ENCODE results near the gene HSPB8.

Gene HSPB8, protein sequence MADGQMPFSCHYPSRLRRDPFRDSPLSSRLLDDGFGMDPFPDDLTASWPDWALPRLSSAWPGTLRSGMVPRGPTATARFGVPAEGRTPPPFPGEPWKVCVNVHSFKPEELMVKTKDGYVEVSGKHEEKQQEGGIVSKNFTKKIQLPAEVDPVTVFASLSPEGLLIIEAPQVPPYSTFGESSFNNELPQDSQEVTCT

GRCh38 chr12:119178544-119179334 is at the start of gene HSPB8:
TSS of gene HSPB8 (plus strand) at chr12:119178931. CDS start at chr12:119179313, 382 bp downstream.
- DNase-seq = no peak

DNA sequence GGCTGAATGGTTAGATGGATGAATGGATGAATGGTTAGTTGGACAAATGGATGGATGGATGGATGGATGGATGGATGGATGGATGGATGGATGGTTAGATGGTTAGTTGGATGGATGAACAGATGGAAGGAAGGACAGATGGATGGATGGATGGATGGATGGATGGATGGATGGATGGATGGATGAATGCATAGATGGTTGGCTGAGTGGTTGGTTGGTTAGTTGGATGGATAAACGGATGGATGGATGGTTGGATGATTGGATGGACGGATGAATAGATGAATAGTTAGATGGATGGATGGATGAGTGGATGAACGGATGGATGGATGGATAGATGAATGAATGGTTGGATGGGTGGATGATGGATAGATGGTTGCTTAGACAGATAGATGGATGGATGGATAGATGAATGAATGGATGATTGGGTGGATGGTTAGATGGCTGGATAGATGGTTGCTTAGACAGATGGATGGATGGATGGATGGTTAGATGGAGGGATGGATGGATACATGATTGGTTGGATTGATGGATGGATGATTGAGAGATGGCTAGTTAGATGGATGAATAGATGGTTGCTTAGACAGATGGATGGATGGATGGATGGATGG is 48.8 kb upstream of the HSPB8 start:
- DNase-seq = no peak

DNA sequence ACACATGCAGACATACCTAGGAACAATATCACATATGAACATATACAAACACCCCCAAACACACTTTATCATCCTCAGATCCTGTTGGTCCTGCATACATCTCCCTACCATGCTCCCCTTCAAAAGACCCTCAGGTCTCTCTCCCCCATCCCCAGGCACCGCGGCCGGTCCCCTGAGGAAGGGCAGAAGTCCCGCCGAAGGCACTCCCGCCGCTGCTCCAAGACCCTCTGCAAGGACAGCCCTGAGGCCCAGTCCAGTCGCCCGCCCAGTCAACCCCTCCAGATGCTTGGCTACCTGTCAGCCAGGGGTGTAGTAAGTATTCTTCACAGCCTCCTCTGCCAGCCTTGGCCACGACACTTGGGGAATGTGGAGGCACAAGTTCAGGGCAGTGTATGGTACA is 48.2 kb upstream of the HSPB8 start:
- DNase-seq = no peak

DNA sequence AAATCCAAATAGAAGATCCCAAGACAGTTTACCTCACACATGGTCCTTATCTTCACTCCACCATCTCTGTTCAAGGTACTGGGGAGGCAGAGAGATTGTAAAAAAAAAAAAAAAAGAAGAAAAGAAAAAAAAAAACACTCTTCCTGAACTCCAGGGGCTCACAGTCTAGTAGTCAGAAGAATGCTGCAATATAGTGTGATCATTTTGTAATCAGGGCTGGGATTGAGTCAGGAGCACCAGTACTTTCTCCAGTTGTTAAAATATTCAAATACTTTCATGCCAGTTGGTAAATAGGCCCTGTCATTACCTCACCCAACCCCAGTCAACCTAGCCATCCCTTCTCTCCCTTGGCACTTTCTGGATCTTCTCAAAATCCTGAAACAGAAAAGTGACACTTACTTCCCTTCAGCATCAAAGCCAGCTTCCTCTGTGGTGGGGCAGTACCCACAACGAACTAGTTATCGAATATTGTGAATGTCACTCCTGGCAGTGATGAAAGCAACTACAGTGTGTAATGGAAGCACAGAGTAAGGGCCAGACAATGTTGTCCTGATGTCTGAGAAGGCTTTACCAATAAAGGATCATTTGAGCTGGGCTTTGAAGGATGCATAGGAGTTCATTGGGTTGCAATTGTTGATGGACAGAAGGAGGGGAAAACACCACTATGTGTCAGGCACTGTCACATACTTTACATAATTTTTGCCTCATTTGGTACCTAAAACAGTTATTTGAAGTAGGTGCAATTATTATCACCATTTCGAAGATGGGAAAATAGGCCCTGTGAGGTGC is 44.3 kb upstream of the HSPB8 start:
- DNase-seq = no peak

GRCh38 chr12:119136811-119137410 is 41.8 kb upstream of the HSPB8 start:
- no peak for DNase-seq

- DNase-seq = no peak
Measured at GRCh38 chr12:119139448-119139847, 39.3 kb upstream of the HSPB8 start.

GRCh38 chr12:119145367-119145766 is 33.4 kb upstream of the HSPB8 start:
- no peak for DNase-seq

DNA sequence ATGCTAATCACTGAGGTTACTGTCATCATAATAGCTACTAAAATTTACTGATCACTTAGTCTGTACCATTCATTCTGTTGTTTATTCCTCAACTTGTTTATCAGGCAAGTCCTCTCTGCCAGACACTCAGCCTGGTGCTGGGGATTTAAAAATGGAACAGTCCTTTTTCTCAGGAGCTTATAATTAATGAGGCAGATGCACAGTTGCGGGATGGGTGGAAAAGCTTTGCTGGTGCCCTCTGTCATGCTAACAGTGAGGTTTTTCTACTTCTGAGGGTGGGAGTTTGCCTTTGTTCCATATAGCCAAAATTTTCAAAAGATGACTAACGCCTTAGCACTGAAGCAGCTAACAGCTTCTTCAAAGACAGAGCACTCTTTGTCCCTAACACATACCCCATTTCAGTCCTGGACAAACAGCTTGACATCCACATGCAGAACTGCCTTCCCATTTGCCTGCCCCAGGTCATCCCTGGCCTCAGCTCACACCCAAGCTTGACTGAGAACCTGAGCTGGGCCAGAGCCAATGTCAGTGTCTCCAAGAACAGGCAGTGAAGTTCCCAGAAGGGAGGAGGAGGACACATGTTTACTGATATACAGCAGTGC is 30.8 kb upstream of the HSPB8 start:
- no peak for DNase-seq

- no peak for DNase-seq
Measured at GRCh38 chr12:119149270-119149669, 29.5 kb upstream of the HSPB8 start.

- no peak for DNase-seq
Measured at GRCh38 chr12:119151445-119152026, 27.2 kb upstream of the HSPB8 start.

DNA sequence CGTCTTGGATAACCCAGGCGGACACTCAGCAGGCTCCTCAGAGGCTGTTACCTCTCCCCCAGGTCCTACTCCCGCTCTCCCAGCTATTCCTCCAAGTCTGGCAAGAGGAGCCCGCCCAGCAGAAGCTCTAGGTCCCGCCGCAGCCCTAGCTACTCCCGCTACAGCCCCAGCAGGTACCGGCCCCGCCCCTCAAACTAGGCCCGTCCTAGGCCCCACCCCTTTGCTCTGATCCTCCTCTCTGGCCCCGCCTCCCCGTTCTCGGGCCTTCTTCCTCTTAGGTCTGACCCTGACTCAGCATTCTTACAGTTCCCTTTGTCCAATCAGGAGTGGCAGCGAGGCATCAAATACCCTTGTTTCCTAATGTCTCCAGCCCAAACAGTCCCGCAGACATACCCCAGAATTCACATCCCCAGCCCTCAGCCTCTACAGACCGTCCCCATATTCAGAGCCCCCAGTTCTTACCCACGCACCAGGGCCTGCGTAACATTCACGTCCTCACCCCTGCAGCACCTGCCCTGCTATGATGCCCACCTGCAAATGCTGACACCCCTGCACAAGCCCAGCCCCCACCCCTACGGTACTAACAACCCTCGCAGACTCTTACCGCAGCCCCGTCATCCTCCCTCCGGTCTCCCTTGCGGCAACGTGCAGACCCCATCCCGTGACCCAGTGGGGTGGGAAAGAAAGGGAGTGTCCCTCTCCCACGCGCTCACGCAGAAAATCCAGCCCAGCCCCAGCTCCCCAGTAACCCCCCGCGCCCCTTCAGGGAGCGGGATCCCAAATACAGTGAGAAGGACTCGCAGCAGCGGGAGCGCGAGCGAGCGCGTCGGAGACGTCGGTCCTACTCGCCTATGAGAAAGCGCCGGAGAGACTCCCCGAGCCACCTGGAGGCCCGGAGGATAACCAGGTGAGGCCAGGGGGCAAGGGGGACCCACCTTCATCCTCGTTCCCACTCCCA is 25.0 kb upstream of the HSPB8 start:
- no peak for DNase-seq

DNA sequence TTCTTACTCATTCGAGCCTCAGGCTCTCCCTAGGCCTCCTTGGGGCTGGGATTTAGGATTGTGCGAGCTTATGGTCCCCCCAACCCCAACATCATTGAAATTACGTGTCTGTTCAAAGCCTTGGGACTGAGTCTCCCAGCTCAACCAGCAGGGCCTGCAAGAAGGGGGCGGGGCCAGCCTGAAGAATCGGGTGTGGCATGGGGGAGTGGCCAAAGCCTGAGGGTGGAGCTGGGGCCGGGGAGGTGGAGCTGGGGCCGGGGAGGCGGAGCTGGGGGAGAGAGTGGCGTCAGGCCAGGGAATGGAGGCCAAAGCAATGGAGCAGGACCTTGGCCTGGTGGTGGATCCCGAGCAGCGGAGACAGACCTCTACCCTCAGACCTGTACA is 24.3 kb upstream of the HSPB8 start:
- no peak for DNase-seq

DNA sequence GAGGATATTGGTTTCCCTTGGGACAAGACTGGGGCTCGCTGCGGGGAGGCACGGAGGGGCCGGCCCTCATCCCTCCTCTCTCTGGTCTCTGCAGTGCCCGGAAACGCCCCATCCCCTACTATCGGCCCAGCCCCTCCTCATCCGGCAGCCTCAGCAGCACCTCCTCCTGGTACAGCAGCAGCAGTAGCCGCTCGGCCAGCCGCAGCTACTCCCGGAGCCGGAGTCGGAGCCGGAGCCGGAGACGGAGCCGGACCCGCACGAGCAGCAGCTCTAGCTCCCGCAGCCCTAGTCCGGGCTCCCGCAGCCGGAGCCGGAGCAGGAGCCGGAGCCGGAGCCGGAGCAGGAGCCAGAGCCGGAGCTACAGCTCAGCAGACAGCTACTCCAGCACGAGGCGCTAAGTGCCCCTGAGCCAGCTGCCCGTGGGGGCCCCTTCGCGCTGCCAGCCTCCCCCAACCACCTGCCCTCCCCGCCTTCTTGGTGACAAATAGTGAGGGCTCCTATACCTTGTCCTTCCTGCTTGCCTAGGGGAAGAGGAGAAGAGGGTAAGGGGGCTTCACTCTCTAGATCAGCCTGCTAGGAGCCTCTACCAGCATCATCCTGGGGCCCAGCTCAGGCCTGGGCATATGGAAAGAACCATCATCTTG is 22.2 kb upstream of the HSPB8 start:
- DNase-seq = no peak

GRCh38 chr12:119157528-119157927 is 21.2 kb upstream of the HSPB8 start:
- DNase-seq = no peak

DNA sequence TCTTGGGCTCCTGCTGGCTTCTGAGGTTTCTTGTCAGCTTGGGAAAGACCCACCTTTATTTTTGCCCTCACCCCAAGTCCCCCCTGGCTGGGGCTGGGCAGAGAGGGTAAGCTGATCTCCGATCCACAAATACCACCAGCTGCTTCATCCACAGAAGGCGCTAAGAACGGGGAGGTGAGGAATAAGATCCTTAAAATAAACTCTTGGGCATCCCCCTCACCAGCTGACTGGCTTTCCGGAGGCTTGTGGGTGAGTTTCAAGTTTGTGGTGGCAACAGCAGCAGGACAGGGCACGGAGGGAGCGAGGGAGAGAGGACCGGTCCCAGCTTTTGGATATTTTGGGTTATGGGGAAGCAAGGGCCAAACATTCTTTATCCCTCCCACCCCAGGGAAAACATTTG is 20.8 kb upstream of the HSPB8 start:
- no peak for DNase-seq

- no peak for DNase-seq
Measured at GRCh38 chr12:119158402-119158801, 20.3 kb upstream of the HSPB8 start.

- no peak for DNase-seq
Measured at GRCh38 chr12:119159844-119160243, 18.9 kb upstream of the HSPB8 start.

DNA sequence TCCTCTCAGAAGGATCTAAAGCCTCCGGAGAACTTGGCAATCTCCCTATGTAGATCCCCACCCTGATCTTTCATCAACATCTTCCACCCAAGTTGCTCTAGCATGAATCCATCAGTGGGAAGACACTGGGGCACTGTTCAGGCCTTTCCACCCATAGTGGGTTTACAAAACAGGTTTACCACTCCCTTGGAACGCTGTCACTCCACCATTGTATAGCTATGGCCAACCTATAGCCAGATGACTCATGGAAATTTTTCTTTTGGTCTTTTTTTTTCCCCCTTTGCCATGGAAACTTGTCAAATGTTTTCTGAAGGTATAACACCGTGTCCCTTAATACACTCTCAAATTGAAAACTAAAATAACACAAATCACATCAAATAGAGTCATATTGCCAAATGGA is 10.8 kb upstream of the HSPB8 start:
- DNase-seq = no peak

DNA sequence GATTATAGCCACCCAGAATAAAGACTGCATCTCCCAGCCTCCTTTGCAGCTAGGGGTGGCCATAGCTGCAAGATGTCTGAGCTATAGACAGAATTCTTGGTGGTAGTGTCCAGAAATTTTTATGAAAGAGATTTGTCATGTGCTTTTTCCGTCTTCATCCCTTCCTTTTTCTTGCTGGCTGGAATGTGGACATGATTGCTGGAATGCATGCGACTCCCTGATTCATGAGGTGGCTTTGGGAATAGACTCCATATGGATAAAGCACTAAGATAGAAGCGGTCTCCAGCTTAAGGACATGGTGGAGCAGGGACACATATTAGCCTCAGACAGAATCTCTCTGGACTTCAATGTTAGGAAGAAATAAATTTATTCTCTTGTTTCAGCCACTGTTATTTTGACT is 10.0 kb upstream of the HSPB8 start:
- DNase-seq = no peak

DNA sequence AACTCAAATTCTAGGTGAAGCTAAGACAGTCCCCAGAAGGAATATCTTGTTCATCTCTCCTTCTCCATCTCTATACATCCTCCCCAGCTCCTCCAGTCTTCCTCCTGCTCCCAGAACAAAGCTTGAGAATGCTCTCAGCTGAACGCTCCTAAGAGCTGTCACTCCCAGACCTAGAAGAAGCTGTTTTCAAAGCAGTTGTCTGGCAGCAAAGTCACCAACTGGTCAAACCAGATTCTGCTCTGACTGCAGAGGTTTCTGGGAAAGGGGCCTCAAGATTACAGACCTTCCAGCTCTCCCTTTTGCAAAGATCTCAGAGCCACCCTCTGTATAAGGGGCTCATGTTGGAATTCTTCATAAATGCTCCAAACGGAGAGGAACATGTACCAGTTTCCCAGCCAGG is 9.6 kb upstream of the HSPB8 start:
- no peak for DNase-seq

DNA sequence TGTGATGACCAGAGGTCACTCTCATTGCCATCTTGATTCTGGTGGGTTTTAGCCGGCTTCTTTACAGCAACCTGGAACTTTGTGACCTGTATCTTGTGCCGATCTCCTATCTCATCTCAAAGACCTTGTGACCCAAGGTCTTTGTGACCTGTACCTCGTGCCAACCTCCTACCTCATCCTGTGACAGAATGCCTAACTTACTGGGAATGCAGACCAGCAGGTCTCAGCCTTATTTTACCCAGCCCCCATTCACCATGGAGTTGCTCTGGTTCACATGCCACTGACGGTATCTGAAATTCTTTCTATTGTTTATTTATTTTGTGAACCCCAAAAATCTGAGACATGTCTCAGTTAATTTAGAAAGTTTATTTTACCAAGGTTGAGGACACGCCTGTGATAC is 7.4 kb upstream of the HSPB8 start:
- DNase-seq = no peak

Data from NCI-H345 (cell line).